HG03108 (cell line): ENCODE results near the gene IFIT1.
"Not testable (repeated sequence)": the region's sequence is repeated elsewhere in the genome, so short reads cannot be mapped to it uniquely, and the experiment has no call there.

Experiments used
- ATAC-seq: cut with Tn5 transposase; IDR thresholded peaks from one replicate; pipeline ENCODE4 v1.9.1; 2021; ENCODE audit warnings: moderate library complexity; ENCODE audit not compliant: unreplicated experiment

IFIT1 gene, protein sequence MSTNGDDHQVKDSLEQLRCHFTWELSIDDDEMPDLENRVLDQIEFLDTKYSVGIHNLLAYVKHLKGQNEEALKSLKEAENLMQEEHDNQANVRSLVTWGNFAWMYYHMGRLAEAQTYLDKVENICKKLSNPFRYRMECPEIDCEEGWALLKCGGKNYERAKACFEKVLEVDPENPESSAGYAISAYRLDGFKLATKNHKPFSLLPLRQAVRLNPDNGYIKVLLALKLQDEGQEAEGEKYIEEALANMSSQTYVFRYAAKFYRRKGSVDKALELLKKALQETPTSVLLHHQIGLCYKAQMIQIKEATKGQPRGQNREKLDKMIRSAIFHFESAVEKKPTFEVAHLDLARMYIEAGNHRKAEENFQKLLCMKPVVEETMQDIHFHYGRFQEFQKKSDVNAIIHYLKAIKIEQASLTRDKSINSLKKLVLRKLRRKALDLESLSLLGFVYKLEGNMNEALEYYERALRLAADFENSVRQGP

DNA sequence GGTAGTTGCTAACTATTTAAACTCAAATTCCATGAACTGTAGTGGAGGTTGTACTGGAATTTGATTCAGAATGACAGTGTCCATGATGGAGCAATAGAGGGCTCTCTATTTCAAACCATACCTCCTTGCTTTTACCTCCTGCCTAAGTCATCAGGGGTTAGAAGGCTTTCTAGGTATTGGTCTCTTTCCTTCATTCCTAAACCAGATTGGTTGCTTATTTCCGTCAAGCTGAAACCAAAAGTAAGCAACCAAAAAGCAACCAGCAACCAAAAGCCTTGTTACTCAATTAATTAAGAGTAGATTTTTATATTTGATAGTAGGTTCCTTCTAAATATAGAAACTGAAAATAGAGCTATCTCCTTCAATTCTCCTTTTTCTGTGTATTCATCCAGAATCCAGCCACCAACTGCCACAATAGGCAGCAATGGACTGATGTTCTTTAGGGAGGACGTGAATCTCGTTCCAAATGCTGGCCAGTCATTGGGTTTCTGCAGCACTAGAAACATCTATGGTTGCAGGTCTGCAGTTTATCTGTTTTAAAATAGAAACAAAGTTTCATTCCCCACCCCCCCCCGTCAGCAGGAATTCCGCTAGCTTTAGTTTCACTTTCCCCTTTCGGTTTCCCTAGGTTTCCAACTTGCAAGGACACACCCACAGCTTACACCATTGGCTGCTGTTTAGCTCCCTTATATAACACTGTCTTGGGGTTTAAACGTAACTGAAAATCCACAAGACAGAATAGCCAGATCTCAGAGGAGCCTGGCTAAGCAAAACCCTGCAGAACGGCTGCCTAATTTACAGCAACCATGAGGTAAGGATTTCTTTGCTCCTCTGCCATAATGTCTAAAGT is at the start of gene IFIT1:
TSS of gene IFIT1 (plus strand) at position 717 of the 850 bp plus-strand sequence. CDS start at position 807, 90 bp downstream.
- ATAC-seq = peak; percentile 79

GRCh38 chr10:89343089-89343767 is 49.2 kb upstream of the IFIT1 start:
- no peak for ATAC-seq

GRCh38 chr10:89344156-89344555 is 48.3 kb upstream of the IFIT1 start:
- no peak for ATAC-seq

- ATAC-seq = no peak
Observed at GRCh38 chr10:89345367-89346000, 46.9 kb upstream of the IFIT1 start.

GRCh38 chr10:89346405-89347254 is 45.8 kb upstream of the IFIT1 start:
- ATAC-seq = no peak

DNA sequence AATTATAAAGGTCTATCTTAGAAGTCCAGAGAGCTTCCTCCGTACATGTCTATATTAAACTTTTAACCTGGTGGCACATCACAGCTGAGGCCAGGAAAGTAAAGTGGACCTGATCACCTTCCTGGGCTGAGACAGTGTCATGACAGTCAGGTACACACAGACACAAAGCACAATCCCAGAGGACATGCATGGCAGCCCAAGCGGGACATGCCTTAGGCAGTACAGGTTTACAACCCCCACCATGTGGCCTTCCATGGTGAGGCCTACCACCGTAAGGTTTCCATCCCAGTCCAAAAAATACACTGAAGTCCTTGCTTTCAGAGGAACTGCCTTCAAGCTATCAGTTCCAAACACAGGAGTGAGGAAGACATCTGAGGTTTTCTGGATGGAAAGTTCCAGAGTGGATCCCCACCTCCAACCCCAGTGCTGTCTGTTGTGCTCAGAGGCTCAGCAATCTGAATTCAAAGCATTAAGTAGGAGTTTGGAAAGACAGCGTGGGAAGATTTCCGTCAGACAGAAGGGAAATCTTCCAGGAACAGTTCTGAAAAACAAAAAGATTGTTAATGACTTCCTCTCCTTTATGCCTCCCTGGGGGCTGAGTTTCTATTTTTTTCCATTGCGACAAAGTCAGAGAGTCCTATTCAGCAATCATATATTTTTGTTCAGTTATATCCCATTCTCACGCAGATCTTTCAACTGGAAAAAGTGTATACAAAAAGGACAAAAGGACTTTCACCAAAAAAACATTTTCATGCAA is 44.5 kb upstream of the IFIT1 start:
- ATAC-seq = no peak

- no peak for ATAC-seq
Observed at GRCh38 chr10:89348481-89348880, 43.9 kb upstream of the IFIT1 start.

DNA sequence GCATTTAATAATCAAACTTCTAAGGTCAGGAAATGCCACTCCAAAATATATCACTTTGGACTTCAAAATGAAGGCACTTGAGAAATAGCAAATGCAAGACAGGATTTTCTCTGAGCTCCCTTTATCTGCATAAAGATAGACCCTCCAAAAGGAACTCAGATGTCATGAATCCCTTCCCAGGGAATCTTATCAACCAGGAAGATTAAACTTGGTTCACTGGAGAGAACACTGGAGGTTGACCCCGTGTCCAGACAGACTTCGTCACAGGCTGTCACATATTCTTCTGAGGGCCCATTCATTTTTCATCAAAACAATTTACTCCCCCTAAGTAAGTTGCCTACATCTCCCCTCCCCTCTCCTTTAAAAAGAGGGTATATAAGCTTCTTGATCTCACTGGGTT is 43.4 kb upstream of the IFIT1 start:
- ATAC-seq = no peak

DNA sequence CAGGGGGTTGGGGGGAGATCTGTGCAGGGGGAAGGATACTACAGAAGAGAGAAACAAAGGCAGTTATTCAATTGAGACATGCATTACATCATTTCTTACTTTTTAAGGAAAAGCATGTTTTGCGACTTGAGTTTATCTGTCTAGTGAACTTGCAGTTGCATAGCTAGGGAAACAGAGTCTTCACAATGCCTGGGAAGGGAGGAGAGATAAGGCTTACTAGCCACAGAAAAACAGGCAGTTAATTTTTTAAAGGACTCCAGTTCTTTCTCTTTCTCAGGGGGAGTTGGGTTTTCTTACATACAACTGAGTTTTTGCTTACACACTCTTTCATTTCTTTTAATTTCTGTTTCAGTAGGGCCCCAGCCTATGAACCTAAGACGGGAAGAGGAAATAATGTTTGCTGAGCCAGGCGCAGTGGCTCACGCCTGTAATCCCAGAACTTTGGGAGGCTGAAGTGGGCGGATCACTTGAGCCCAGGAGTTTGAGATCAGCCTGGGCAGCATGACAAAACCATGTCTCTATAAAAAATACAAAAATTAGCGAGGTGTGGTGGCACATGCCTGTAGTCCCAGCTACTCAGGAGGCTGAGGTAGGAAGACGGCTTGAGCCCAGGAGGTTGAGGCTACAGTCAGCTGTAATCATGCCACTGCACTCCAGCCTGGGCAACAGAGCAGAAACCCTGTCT is 41.6 kb upstream of the IFIT1 start:
- not testable (repeated sequence) for ATAC-seq

DNA sequence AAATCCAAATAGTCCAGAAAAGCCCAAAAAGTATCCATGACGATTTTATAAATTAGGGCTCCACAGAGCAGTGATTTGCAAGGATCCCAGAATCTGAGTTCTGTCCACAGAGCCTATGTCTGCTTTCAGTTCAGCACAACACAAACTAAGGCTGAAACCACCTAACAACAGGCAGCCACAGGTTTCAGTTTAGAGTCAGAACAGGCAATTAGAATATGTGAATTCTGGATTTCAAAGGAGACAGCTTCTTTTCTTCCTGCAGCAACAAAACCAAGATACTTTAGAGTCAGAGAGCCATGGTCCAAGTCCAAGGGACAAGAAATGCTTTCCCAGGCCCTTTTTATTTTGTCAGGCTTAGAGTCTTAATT is 41.0 kb upstream of the IFIT1 start:
- ATAC-seq = peak; percentile 76

DNA sequence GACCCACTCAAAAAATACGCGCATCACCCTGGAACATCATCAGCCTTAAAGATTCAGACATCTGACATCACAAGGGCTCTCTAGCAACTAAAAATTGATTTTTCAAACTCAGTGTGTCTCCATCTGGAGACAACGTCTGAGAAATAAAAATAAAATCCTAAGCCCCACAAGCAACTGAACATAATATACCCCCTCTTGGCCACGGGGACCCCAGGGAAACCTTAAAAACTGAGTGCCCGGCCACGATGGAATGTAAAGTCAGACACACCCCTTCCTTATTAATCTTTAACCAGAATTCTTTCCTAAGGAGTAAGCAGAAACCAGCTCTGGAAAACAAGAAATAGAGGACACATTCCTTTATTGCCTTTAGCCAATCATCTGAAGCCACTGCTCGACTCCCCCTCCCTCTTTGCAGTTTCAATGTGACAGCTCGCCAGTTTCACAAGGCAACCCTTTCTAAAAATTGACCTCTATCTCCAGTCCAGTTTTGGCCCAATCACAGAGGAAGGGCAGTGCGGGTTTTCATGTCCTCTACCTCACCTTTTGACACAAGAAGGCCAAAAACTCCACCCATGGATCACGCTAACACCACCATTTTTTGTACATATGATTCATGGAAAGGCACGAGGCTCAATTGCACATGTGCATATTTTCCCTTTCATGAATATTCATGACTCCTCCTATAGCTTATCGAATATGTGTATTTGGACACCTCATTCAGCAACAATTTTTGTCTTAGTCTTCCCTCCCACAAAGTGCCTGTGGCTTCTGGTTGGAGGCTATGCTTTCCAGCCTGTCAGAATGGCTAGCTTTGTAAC is 40.4 kb upstream of the IFIT1 start:
- no peak for ATAC-seq

DNA sequence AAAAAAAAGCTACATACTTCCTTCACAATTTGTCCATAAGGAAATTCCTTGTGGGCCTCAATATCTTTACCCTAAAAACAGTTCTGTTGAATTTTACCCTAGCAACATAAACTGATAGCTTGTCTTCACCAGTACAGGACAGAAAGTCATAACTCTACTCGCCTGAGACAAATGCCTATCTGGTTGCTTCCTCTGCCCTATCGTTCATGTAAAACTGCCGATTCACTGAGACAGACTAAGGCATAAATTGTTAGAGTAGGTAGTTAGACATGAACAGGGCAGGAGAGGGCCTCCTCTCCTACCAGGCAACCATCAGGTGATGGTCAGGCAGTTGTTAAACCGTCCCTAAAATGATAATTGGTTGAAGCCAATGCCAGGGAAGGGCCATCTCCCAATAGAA is 39.6 kb upstream of the IFIT1 start:
- no peak for ATAC-seq

- no peak for ATAC-seq
Observed at GRCh38 chr10:89355394-89355931, 37.0 kb upstream of the IFIT1 start.

DNA sequence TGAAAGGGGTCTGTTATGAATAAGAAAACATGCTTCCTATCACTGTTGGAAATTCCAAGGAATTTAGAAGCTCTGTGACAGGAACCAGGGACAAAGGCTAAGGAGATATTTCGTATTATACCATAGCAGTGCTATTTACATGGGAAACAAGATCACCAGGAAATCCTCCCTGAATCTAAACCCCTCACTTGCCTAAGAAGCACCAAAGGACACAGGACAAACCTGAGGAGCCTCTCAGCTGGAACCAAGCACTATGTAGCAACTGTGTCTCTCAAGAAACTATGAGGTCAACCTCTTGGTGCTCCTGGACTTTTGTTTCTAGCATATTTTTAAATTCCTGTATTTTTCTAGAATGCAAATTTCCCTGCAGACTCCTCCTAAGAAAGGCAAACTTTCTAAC is 35.3 kb upstream of the IFIT1 start:
- ATAC-seq = no peak

GRCh38 chr10:89357975-89358374 is 34.4 kb upstream of the IFIT1 start:
- ATAC-seq = no peak

DNA sequence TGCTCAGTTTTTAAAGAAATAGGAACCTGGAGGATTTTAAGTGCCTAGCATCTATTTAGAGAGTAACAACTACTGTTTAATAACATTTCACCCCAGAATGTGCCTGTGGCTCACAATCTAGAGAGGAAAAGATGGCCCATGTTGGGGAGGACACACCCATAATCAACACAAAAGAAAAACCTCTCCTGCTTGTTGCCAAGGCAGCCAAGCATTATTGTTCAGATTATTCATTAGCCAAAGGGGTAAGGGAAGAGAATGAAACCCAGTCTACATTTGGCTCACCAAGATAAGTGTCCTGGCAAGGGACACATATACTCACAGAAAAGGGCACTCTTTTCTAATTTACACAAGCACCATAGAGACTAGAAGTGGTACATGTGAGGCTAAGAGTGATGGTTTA is 32.3 kb upstream of the IFIT1 start:
- ATAC-seq = no peak

GRCh38 chr10:89362929-89363328 is 29.5 kb upstream of the IFIT1 start:
- no peak for ATAC-seq
